HG03045 (cell line): ENCODE measurements around the gene SLC30A7.
A peak's percentile ranks its signal among the peaks of the same experiment; 100 is the strongest.

Experiments
- ATAC-seq: cut with Tn5 transposase; IDR thresholded peaks from one replicate; pipeline ENCODE4 v1.9.1; 2021; ENCODE audit warnings: mild to moderate bottlenecking, moderate library complexity; ENCODE audit not compliant: unreplicated experiment

SLC30A7 gene

DNA sequence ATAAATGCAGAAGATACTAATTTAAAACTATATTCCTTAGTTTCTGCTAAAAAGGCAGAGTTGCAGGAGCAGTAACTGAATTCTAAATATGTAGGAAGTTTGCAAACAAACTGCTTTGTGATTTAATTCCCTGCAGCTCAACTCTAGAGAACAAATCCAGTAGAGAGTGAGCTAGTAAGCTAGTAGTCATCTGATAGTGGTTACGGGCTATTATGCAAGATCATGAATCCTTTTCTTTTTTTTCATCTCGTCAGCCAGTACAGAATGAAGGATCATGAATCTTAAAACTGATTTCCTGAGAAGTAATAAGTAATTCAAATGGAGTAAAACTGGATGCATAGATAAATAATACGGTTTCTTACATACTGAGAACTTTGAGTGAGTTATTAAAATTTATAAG is 126.4 kb downstream of the SLC30A7 start:
- no peak for ATAC-seq

DNA sequence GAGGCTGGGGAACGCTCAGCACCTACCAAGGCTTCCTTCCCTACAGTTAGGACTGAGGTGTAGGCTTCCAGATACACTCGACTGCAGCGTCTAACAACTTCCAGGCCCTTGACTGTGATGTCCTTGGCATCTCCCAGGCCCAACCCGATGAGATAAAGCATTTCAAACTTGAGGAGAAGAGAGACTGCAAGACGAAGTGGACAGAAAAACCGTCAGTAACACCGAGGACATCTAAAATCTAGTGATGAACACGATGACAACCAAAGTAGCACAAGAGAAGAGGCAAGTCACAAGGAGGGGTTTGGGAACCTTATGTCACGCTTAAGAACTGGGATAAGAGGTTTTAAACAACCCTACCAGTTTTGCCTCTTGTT is 129.4 kb downstream of the SLC30A7 start:
- peak; percentile 32 for ATAC-seq

DNA sequence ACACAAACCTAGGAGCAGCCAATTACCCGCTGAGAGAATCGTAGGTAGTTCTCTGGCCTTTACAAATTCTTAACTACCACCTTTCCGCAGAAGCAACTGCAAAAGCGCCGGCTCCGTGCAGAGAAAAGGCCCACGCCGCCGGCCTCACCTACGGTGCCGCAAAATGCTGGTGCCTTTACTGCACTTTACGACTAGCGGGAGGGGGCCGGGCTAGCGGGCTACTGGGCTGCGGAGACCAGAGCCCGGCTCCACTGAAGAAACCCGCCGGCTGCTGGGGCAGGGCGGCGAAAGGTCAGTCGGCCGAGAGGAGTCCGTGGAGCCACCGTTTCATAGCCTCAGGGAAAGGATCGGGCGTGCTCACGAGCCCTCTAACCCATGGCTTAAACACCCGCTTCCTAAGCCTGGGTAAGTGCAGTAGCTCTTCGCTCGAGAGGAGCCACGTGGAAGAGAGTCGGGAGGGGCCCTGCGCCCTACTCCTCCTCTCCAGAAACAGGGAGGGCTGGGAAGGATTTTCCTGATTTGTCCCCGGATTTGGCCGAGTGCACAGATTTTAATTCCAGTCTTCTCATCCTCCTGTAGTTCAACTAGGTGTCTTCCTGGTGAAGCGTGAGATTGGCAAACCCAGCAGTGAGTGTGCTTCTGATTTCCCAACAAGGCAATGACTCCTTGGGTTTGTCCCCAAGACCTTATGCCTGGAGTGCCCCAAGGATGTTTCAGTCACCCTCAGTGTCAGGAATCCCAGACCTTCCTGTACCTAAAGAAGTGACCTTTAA is 130.0 kb downstream of the SLC30A7 start, which contains the start of gene DPH5:
TSS of gene DPH5 (minus strand) at position 128 of the 773 bp plus-strand sequence. CDS start 341 bp downstream, outside the sequence.
- ATAC-seq: peak; percentile 81

DNA sequence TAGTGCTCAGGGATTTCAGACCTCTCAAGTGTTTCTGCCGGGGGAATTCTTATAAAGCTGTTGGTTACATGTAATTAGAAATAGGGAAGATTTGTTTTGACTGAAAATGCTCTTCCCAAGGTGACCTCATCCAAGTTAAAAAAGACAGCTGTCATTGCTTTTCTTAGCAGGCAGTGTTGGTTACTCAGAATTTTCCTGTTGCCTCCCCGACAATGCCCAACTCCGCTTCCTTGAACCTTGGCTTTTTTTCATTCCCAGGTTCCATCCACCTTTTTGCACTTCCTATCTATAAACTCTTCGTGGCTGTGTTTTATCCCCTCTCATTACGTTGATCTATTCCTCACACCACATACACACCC is 130.5 kb downstream of the SLC30A7 start:
- ATAC-seq: no peak

DNA sequence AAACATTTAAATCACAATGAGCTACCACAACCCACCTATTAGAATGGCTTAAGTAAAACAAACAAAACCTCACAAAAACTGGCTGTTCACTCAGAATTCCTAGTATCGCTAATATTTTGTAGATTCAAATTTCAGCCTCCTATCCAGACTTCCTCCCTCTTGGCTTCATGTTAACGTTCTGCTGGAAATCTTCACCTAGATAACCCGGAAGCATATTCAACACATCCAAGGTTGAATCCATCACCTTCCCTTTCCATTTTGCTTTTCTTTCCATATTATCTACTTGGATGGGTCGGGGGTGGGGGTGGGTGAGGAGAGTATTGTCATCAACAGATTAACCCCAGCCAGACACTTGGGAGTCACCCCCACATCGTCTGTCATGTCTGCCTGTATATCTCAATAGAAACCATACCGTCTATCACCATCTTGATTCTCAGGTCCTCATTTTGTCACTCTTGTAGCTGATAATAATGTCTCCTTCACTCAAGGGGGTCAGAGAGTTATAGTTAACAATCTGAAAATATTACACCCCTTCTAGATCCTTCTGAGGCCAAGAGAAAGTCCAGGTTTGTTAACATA is 131.4 kb downstream of the SLC30A7 start:
- ATAC-seq: no peak

DNA sequence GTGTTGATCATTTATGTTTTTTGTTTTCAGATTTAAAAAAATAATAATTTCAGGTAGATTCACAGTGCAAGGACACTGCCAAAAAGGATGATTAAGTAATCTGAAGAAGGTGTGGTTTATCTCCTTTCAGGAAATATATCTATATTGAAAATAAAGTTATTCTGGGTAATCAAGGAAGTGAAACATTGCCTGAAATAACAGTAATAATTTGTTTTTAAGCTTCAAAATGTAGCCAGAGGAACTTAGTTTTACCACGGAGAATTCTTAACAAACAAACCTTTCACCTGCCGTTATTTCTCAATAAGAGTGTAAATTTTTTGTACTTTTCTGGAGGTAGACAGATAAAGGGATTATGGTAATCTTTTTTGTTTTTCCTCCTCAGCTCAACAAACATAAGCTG is 132.6 kb downstream of the SLC30A7 start:
- no peak for ATAC-seq

DNA sequence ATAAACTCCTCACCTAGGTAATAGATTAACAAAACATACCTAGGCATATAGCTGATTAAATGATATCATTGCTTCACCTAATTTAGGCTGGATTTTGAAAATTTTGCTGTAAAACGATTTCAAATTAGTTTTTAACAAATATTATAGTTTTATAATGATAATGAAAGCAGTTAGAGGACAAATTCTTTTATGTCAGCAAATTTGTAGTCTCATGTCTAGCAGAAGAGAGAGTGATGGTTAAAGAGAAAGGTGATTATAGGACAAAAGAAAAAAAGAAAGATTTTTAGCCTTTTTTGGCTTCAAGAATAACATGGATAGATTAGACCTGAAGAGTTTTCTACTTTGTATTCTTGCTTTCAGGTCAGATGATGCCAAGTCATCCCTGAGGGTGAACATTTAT is 133.3 kb downstream of the SLC30A7 start:
- no peak for ATAC-seq

DNA sequence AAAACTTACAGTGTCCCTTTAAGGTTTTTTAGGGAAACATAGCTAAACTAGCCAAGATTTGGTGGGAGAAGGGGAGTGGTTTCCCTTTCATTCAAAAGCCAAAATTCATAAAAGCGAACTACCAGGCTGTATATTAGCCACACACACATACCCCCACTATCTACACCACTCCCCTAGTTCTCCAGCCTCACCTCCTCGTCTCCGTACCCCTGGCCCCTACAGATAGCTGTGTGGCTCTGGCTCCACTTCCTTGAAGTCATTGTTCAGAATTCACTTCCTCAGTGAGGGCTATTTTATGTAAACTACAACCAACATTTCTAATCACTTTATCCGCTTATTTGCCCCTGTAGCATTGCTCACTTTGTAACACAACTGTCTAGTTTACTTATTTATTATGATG is 135.0 kb downstream of the SLC30A7 start:
- no peak for ATAC-seq
